AG09309 (cell line): ENCODE results near the gene TRIM68.

Source experiments
- DNase-seq: peaks from one replicate; pipeline ENCODE4 v3.0.0-alpha.2; 2010; ENCODE audit warnings: low read depth
- H3K4me3 ChIP-seq: 2 replicates; pipeline ENCODE4 v1.5.1; 2011; ENCODE audit warnings: mild to moderate bottlenecking, low read depth, low read length, moderate library complexity; ENCODE audit not compliant: control insufficient read depth
- TF ChIP-seq, protein P1 (sequence below): IDR thresholded peaks from 2 replicates; pipeline ENCODE4 v1.5.1; 2011; ENCODE audit warnings: mild to moderate bottlenecking, low read depth, low read length, inconsistent platforms; ENCODE audit not compliant: insufficient read depth, control insufficient read depth; ENCODE audit errors: missing control alignments

The TRIM68 gene

DNA sequence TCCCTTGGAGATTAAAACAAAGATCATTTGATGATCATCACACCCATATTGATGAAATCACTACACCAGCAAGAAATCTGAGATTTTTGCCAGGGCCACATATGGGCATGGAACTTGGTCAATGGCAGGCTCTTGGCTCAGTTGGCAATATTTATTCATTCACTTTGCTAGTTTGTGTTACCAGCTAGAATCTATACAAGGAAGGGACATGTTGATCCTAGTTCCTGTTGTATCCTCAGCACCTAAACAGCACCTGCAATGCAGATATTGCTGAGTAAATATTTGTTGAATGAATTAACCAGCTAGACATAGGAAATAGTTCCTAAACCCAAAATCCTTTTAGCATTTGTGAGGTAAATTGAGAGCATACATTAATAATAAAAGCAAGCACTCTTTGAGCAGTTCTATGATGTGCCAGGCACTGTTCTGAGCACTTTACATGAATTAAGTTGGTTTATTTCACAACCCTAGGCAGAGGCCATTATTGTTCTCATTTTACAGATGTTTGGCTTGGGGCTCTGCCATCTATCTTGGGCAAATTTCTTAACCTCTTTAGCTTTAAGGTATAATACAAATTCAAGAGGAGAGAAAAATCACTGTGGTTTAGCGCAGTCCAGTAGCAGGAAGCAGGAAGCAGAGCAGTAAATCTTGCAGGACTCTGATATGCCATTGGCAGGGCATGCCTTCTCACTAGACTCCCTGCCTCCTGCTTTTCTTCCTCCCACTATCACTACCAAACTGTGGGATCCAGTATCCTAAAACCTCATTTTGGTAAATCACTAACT lies 1.6 kb downstream of the TRIM68 start:
- TF ChIP-seq, protein P1, sequence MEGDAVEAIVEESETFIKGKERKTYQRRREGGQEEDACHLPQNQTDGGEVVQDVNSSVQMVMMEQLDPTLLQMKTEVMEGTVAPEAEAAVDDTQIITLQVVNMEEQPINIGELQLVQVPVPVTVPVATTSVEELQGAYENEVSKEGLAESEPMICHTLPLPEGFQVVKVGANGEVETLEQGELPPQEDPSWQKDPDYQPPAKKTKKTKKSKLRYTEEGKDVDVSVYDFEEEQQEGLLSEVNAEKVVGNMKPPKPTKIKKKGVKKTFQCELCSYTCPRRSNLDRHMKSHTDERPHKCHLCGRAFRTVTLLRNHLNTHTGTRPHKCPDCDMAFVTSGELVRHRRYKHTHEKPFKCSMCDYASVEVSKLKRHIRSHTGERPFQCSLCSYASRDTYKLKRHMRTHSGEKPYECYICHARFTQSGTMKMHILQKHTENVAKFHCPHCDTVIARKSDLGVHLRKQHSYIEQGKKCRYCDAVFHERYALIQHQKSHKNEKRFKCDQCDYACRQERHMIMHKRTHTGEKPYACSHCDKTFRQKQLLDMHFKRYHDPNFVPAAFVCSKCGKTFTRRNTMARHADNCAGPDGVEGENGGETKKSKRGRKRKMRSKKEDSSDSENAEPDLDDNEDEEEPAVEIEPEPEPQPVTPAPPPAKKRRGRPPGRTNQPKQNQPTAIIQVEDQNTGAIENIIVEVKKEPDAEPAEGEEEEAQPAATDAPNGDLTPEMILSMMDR: no peak
- peak; percentile 11 for DNase-seq

DNA sequence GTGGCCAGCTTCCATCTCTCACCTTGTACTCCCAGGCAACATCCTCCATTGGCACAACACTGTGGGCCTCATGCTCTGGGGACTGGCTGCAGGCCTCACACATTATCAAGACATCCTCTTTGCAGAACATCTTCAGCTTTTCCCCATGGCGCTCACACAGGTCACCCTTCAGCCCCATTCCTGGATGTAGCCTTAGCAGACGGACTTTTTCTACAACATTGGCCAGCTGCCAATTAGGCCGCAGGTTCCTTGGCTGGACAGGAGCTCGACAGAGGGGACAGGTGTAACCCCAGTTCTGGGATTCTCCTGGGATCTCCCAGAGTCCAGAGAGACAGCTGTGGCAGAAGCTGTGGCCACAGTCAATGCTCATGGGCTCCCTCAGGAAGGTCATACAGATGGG lies 3.0 kb downstream of the TRIM68 start:
- TF ChIP-seq, protein P1: no peak
- no peak overlapping the region for H3K4me3 ChIP-seq
- no peak for DNase-seq

More for the DNA sequence above, 1.6 kb downstream of the TRIM68 start:
- no peak overlapping the region for H3K4me3 ChIP-seq

GRCh38 chr11:4593739-4594138 lies 14.3 kb downstream of the TRIM68 start, which contains the start of gene OR52I1:
TSS of gene OR52I1 (plus strand) at chr11:4594039. CDS start at chr11:4594039, 0 bp downstream.
- no peak for DNase-seq
- TF ChIP-seq, protein P1: no peak
- no peak within 1 kb of the TSS for H3K4me3 ChIP-seq

DNA sequence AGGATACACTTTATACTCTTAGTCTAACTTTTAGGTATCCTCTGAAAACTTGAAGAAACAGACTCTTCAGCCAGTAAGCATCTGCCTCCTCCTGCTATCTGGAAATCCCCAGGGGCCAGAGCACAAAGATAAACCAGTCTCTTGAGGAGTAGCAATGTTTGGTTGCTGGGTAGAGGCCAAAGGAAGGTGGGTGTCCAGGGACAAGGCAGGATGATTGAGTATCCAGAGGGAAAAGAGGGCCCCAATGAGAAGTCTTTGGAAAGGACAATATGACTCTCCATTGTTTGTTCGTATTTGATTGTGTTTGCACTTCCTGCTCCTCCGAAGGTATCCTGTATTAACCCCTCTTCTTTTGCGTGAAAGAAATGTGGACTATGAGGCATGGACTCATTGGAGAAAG lies 19.0 kb downstream of the TRIM68 start:
- no peak overlapping the region for H3K4me3 ChIP-seq
- DNase-seq: no peak
- TF ChIP-seq, protein P1: no peak

GRCh38 chr11:4581443-4581842 lies 26.6 kb downstream of the TRIM68 start, which contains the start of gene OR52I2:
TSS of gene OR52I2 (plus strand) at chr11:4581743.
- TF ChIP-seq, protein P1: no peak
- no peak within 1 kb of the TSS for H3K4me3 ChIP-seq
- no peak for DNase-seq

GRCh38 chr11:4580124-4580523 lies 27.9 kb downstream of the TRIM68 start:
- TF ChIP-seq, protein P1: no peak
- DNase-seq: no peak
- H3K4me3 ChIP-seq: no peak overlapping the region

DNA sequence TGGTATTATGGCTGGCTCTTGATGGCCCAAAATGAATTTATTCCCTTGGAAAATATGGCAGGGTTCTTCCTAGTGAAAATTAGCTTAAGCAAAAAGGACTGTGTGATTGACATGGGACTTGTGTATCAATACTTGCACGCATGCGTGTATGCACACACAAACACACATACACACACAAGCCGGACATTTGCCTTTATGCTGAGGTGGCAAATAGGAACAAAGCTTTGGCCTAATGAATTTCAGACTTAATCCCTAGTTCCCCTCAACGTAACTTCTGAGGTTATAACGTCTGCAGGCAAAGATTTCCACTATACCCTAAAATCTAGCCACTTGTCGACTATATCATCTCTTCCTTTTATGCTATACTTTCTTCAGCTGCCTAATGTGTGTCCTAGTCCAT lies 29.4 kb downstream of the TRIM68 start:
- H3K4me3 ChIP-seq: no peak overlapping the region
- TF ChIP-seq, protein P1: no peak
- no peak for DNase-seq
